HepG2 (cell line): ENCODE data around the gene NVL. TPM values are rescaled to one million over a fixed set of nuclear protein-coding genes. Genes with fewer than 3 reads are reported as not detected.

ENCODE experiments used
- HCFC1 ChIP-seq: fragments of 150-350 bp; IDR thresholded peaks from 2 replicates; pipeline ENCODE4 v1.6.1; 2014; ENCODE audit warnings: low read depth, low read length
- HMGXB3 ChIP-seq: sonication (generic); formaldehyde crosslinking; IDR thresholded peaks from 2 replicates; pipeline ENCODE4 v1.4.0; 2020; ENCODE audit warnings: missing genetic modification reagents, borderline replicate concordance
- ISL2 ChIP-seq: sonication (generic); formaldehyde crosslinking; IDR thresholded peaks from 2 replicates; pipeline ENCODE4 v1.5.0; 2020; ENCODE audit warnings: missing genetic modification reagents
- XBP1 ChIP-seq: sonication (generic); formaldehyde crosslinking; IDR thresholded peaks from 2 replicates; pipeline ENCODE4 v1.5.0; 2020; ENCODE audit warnings: missing genetic modification reagents
- ZBTB38 ChIP-seq: sonication (generic); formaldehyde crosslinking; IDR thresholded peaks from 2 replicates; pipeline ENCODE4 v1.5.1; 2020; ENCODE audit warnings: mild to moderate bottlenecking, missing genetic modification reagents
- ZFP90 ChIP-seq: sonication (generic); formaldehyde crosslinking; IDR thresholded peaks from 2 replicates; pipeline ENCODE4 v1.8.0; 2022; ENCODE audit warnings: missing genetic modification reagents, mild to moderate bottlenecking, inconsistent platforms, borderline replicate concordance
- polyA plus RNA-seq, 8 experiments: library from polyadenylated mRNA; depleted of rRNA in 3 of 8; stranded (reverse) in 7 of 8; unstranded in 1 of 8; fragments of >200 nt; fragmentation: Illumina TruSeq in 4 of 8; extraction: Trizol in 4 of 8; gene quantifications; 2 replicates each; pipeline versions ENCODE4 v1.2.1 to v1.2.3, GENCODE V29; 2011 to 2016; ENCODE audit warnings: low read depth in 4 of 8, missing spikeins in 1 of 8, mixed read lengths in 1 of 8; ENCODE audit not compliant: insufficient read depth in 1 of 8
- total RNA-seq, 5 experiments: library from RNA; depleted of rRNA; stranded (reverse); fragments of >200 nt; fragmentation: Illumina TruSeq; extraction: Trizol; gene quantifications; 2 replicates each; pipeline ENCODE4 v1.2.3, GENCODE V29; 2016; ENCODE audit warnings: low read depth in 1 of 5
- TF ChIP-seq, protein P1 (sequence below): sonication (generic); formaldehyde crosslinking; IDR thresholded peaks from 2 replicates; pipeline ENCODE4 v1.4.0; 2020; ENCODE audit warnings: missing genetic modification reagents
- TF ChIP-seq, protein P2 (sequence below), 2 experiments: fragments of 450-650 bp in 1 of 2; sonication (generic) in 1 of 2; formaldehyde crosslinking in 1 of 2; IDR thresholded peaks; 2 replicates each; pipeline versions ENCODE4 v1.6.1 to v1.8.0; 2016 to 2022; ENCODE audit warnings: antibody characterized with exemption in 1 of 2, mild to moderate bottlenecking in 1 of 2, missing genetic modification reagents in 1 of 2
- TF ChIP-seq, protein P3 (sequence below): sonication (generic); formaldehyde crosslinking; conservative IDR thresholded peaks from 2 replicates; pipeline ENCODE4 v1.4.0; 2020; ENCODE audit warnings: missing genetic modification reagents

Gene NVL
- total and polyA plus RNA-seq, 2 of the 13 experiments (the other 11 are each of a cell fraction or from before 2014, with no cell fraction given): 8.3 to 21.0 TPM

DNA sequence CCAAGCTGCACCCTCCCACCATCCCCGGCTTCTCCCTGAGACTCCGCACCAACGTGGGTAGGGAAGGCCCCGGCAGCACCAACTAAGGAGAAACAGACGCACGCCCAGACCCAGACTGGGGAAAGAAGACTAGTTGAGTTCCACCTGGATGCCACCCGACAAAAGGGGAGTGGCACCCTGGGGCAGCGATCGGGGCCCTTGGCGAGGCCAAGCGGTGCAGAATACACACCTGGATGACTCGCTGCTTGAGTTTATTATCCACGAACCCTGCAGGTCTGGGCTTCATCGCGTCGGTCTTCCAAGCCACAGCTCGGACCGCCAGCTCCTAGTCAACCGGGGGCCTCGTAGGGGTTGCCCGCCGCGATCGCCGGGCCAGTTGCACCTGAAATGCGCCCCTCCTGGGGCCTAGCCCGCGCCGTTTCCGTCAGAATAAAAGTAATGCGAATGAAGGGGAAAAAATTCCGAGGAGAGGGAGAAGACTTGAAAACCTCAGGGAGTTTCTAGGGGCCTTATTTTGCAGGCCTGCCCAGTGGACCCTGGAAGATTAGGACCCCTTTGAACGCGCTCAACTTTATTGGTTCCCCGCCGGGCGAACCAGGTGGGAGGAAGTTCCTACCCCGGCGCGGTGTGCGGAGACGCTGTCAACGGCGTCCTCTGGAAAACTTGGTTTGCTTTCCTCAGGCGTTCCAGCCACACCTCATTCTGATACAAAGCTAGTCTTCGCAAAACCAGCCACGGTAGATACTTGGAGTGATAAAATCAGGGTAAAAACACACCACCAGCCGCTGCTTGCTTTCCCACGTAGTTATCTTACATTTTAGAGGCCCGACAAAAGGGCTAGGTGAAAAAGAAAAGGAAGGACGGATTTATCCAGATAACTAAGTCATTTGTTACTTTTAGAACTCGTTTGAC lies at the start of gene NVL (continued):
- TF ChIP-seq ZBTB38 (0 out of 2 replicates have a peak, but pooled peaks have one; percentile 32), XBP1 (no peak; the same call in 1 of the 2 replicates), HMGXB3 (CRISPR knock-in tag) (no peak; the same call in 1 of the 2 replicates), ZFP90 (CRISPR knock-in tag) (peak; percentile 73), ISL2 (CRISPR knock-in tag) (peak; percentile 30; the same call in 1 of the 2 replicates), HCFC1 (peak; percentile 48)
- TF ChIP-seq, protein P1, sequence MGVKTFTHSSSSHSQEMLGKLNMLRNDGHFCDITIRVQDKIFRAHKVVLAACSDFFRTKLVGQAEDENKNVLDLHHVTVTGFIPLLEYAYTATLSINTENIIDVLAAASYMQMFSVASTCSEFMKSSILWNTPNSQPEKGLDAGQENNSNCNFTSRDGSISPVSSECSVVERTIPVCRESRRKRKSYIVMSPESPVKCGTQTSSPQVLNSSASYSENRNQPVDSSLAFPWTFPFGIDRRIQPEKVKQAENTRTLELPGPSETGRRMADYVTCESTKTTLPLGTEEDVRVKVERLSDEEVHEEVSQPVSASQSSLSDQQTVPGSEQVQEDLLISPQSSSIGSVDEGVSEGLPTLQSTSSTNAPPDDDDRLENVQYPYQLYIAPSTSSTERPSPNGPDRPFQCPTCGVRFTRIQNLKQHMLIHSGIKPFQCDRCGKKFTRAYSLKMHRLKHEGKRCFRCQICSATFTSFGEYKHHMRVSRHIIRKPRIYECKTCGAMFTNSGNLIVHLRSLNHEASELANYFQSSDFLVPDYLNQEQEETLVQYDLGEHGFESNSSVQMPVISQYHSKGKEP (CRISPR knock-in tag): no peak
- TF ChIP-seq, protein P2, sequence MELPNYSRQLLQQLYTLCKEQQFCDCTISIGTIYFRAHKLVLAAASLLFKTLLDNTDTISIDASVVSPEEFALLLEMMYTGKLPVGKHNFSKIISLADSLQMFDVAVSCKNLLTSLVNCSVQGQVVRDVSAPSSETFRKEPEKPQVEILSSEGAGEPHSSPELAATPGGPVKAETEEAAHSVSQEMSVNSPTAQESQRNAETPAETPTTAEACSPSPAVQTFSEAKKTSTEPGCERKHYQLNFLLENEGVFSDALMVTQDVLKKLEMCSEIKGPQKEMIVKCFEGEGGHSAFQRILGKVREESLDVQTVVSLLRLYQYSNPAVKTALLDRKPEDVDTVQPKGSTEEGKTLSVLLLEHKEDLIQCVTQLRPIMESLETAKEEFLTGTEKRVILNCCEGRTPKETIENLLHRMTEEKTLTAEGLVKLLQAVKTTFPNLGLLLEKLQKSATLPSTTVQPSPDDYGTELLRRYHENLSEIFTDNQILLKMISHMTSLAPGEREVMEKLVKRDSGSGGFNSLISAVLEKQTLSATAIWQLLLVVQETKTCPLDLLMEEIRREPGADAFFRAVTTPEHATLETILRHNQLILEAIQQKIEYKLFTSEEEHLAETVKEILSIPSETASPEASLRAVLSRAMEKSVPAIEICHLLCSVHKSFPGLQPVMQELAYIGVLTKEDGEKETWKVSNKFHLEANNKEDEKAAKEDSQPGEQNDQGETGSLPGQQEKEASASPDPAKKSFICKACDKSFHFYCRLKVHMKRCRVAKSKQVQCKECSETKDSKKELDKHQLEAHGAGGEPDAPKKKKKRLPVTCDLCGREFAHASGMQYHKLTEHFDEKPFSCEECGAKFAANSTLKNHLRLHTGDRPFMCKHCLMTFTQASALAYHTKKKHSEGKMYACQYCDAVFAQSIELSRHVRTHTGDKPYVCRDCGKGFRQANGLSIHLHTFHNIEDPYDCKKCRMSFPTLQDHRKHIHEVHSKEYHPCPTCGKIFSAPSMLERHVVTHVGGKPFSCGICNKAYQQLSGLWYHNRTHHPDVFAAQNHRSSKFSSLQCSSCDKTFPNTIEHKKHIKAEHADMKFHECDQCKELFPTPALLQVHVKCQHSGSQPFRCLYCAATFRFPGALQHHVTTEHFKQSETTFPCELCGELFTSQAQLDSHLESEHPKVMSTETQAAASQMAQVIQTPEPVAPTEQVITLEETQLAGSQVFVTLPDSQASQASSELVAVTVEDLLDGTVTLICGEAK (IDR thresholded peaks at IDR 0.05): peak; percentile 99
- TF ChIP-seq, protein P2 (CRISPR knock-in tag; IDR thresholded peaks at IDR 0.05): peak; percentile 100
- TF ChIP-seq, protein P3, sequence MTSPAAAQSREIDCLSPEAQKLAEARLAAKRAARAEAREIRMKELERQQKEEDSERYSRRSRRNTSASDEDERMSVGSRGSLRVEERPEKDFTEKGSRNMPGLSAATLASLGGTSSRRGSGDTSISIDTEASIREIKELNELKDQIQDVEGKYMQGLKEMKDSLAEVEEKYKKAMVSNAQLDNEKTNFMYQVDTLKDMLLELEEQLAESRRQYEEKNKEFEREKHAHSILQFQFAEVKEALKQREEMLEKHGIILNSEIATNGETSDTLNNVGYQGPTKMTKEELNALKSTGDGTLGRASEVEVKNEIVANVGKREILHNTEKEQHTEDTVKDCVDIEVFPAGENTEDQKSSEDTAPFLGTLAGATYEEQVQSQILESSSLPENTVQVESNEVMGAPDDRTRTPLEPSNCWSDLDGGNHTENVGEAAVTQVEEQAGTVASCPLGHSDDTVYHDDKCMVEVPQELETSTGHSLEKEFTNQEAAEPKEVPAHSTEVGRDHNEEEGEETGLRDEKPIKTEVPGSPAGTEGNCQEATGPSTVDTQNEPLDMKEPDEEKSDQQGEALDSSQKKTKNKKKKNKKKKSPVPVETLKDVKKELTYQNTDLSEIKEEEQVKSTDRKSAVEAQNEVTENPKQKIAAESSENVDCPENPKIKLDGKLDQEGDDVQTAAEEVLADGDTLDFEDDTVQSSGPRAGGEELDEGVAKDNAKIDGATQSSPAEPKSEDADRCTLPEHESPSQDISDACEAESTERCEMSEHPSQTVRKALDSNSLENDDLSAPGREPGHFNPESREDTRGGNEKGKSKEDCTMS (CRISPR knock-in tag): no peak
